ENCODE data around the gene CGB1.

CGB1 gene

GRCh38 chr19:49036815-49037214 lies at the start of gene CGB1:
CGB1 (minus strand) TSS chr19:49036895; CDS start chr19:49036711, 184 bp downstream.
- DNase-seq = peak; percentile 33

- DNase-seq = no peak
These were observed 49.6 kb upstream of the CGB1 start for GRCh38 chr19:49086296-49086695.

- no peak for DNase-seq
These were observed 49.2 kb upstream of the CGB1 start for GRCh38 chr19:49085868-49086232.

GRCh38 chr19:49085020-49085867 lies 48.5 kb upstream of the CGB1 start, which contains the start of gene SNRNP70:
SNRNP70 (plus strand) TSS chr19:49085451; CDS start chr19:49086415, 964 bp downstream.
- DNase-seq = peak; percentile 98

GRCh38 chr19:49084206-49085019 lies 47.7 kb upstream of the CGB1 start:
- no peak for DNase-seq

- DNase-seq = no peak
These were observed 44.6 kb upstream of the CGB1 start for GRCh38 chr19:49081273-49081672.

GRCh38 chr19:49080392-49080791 lies 43.7 kb upstream of the CGB1 start:
- DNase-seq = no peak

GRCh38 chr19:49074869-49075268 lies 38.2 kb upstream of the CGB1 start:
- peak; percentile 24 for DNase-seq

- no peak for DNase-seq
These were observed 37.1 kb upstream of the CGB1 start for GRCh38 chr19:49073514-49074378.

GRCh38 chr19:49071860-49072547 lies 35.3 kb upstream of the CGB1 start:
- DNase-seq = no peak

- no peak for DNase-seq
These were observed 33.7 kb upstream of the CGB1 start for GRCh38 chr19:49070416-49070815.

- no peak for DNase-seq
These were observed 32.3 kb upstream of the CGB1 start for GRCh38 chr19:49069026-49069425.

GRCh38 chr19:49067554-49067953 lies 30.9 kb upstream of the CGB1 start:
- DNase-seq = no peak

- DNase-seq = no peak
These were observed 29.3 kb upstream of the CGB1 start for GRCh38 chr19:49065905-49066512.

GRCh38 chr19:49064768-49065611 lies 28.3 kb upstream of the CGB1 start, which contains the start of gene NTF4:
NTF4 (minus strand) TSS chr19:49064818; CDS start chr19:49061997, 2,821 bp downstream.
- DNase-seq = peak; percentile 53

GRCh38 chr19:49064029-49064629 lies 27.4 kb upstream of the CGB1 start:
- no peak for DNase-seq

GRCh38 chr19:49061445-49061844 lies 24.8 kb upstream of the CGB1 start:
- DNase-seq = no peak

GRCh38 chr19:49061000-49061399 lies 24.3 kb upstream of the CGB1 start:
- DNase-seq = no peak

GRCh38 chr19:49059053-49059452 lies 22.4 kb upstream of the CGB1 start:
- no peak for DNase-seq

GRCh38 chr19:49058562-49058961 lies 21.9 kb upstream of the CGB1 start:
- DNase-seq = no peak
